Fibroblast of lung (primary cell): ENCODE measurements around the gene FGR. TPM values are rescaled to one million over a fixed set of nuclear protein-coding genes. Genes with fewer than 3 reads are reported as not detected.

Experiments used
- DNase-seq, 2 donors: peaks; one replicate each; pipeline versions ENCODE4 v3.0.0 to v3.0.0-alpha.2; 2010; ENCODE audit warnings: low read depth in 2 of 2
- H2AFZ ChIP-seq: 2 replicates; pipeline ENCODE4 v1.5.1; 2012; ENCODE audit warnings: low read length, control low read depth, inconsistent platforms
- H3K27ac ChIP-seq: 2 replicates; pipeline ENCODE4 v1.5.1; 2011; ENCODE audit warnings: low read length, control low read depth; ENCODE audit not compliant: insufficient read depth
- H3K27me3 ChIP-seq: 2 replicates; pipeline ENCODE4 v1.5.1; 2011; ENCODE audit warnings: mild to moderate bottlenecking, low read length; ENCODE audit not compliant: control insufficient read depth, insufficient read depth
- H3K36me3 ChIP-seq: 2 replicates; pipeline ENCODE4 v1.5.1; 2011; ENCODE audit warnings: low read length; ENCODE audit not compliant: control insufficient read depth, insufficient read depth
- H3K4me1 ChIP-seq: 2 replicates; pipeline ENCODE4 v1.5.1; 2011; ENCODE audit warnings: low read length; ENCODE audit not compliant: control insufficient read depth, insufficient read depth; ENCODE audit errors: extremely low read depth
- H3K4me2 ChIP-seq: 2 replicates; pipeline ENCODE4 v1.5.1; 2011; ENCODE audit warnings: low read length, control low read depth; ENCODE audit not compliant: insufficient read depth; ENCODE audit errors: extremely low read depth
- H3K4me3 ChIP-seq, 4 experiments: fragments of 200-600 bp in 1 of 4; sonication (generic) in 1 of 4; replicated peaks in 1 of 4; 2 replicates each; pipeline ENCODE4 v1.5.1; 2011 to 2016; ENCODE audit warnings: low read length in 4 of 4, low read depth in 3 of 4, mild to moderate bottlenecking in 3 of 4, control low read depth in 2 of 4, inconsistent platforms in 1 of 4, mixed read lengths in 1 of 4; ENCODE audit not compliant: insufficient read depth in 1 of 4; ENCODE audit errors: control extremely low read depth in 1 of 4
- H3K79me2 ChIP-seq: 2 replicates; pipeline ENCODE4 v1.5.1; 2012; ENCODE audit warnings: mild to moderate bottlenecking, low read length, inconsistent platforms; ENCODE audit not compliant: control insufficient read depth, insufficient read depth
- H3K9ac ChIP-seq: 2 replicates; pipeline ENCODE4 v1.5.1; 2011; ENCODE audit warnings: mild to moderate bottlenecking, low read length, control low read depth; ENCODE audit not compliant: insufficient read depth
- H3K9me3 ChIP-seq: 2 replicates; pipeline ENCODE4 v1.5.1; 2012; ENCODE audit warnings: low read depth, low read length; ENCODE audit not compliant: control insufficient read depth, insufficient read depth
- H4K20me1 ChIP-seq: 2 replicates; pipeline ENCODE4 v1.5.1; 2011; ENCODE audit warnings: low read length; ENCODE audit not compliant: control insufficient read depth, insufficient read depth; ENCODE audit errors: extremely low read depth
- EZH2 ChIP-seq: IDR thresholded peaks from 2 replicates; pipeline ENCODE4 v1.5.1; 2012; ENCODE audit warnings: low read length, control low read depth, mild to moderate bottlenecking; ENCODE audit errors: missing control alignments
- polyA plus RNA-seq, 2 donors: library from polyadenylated mRNA; depleted of rRNA in 1 of 2; stranded (reverse) in 1 of 2; unstranded in 1 of 2; fragments of >200 nt; gene quantifications; 2 replicates each; pipeline ENCODE4 v1.2.1, GENCODE V29; 2011 to 2012; ENCODE audit warnings: missing spikeins in 1 of 2
- total RNA-seq: library from RNA; depleted of rRNA; stranded (reverse); fragments of >200 nt; gene quantifications from 2 replicates; pipeline ENCODE4 v1.2.1, GENCODE V29; 2014
- TF ChIP-seq, protein P1 (sequence below), 2 donors: IDR thresholded peaks in 1 of 2; conservative IDR thresholded peaks in 1 of 2; 1 replicate in 1 of 2; 2 replicates in 1 of 2; pipeline ENCODE4 v1.5.1; 2011 to 2012; ENCODE audit warnings: low read length in 2 of 2, control low read depth in 1 of 2, inconsistent platforms in 1 of 2, low read depth in 1 of 2, mild to moderate bottlenecking in 1 of 2

FGR gene
- total and polyA plus RNA-seq, 2 donors (not counting 1 experiment from before 2014, with no cell fraction given): not detected

DNA sequence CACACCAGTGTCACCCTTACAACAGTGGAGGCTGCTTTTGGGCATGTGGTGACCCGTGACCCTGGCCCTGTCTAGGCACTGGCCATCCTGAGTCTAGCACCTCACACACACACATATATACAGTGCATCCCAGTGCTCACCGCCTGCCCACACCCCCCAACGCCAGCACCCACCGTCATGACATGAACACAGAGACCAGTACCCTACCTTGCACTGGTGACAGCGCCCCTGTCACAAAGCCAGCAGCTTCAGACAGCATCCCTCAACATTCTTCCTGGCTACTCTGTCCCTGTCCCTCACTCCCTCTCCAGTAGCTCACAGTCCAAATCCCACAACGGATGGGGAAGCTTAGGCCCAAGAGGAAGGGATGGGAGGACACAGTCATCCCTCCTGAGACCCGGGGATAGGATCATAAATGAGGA is 58.2 kb downstream of the FGR start:
- Histone ChIP-seq H3K4me3 (no peak overlapping the region), H3K79me2 (peaks cover 61% of the 10 kb centered on the region), H2AFZ (no peak overlapping the region), H3K4me2 (no peak overlapping the region), H3K36me3 (no peaks in the 10 kb centered on the region), H3K9me3 (no peaks in the 10 kb centered on the region), H3K9ac (no peak overlapping the region), H3K27me3 (no peaks in the 10 kb centered on the region), H4K20me1 (no peaks in the 10 kb centered on the region), H3K4me1 (peaks cover 49% of the 10 kb centered on the region), H3K27ac (peak overlapping the region; percentile 70)
- no peak for TF ChIP-seq EZH2
- TF ChIP-seq, protein P1, sequence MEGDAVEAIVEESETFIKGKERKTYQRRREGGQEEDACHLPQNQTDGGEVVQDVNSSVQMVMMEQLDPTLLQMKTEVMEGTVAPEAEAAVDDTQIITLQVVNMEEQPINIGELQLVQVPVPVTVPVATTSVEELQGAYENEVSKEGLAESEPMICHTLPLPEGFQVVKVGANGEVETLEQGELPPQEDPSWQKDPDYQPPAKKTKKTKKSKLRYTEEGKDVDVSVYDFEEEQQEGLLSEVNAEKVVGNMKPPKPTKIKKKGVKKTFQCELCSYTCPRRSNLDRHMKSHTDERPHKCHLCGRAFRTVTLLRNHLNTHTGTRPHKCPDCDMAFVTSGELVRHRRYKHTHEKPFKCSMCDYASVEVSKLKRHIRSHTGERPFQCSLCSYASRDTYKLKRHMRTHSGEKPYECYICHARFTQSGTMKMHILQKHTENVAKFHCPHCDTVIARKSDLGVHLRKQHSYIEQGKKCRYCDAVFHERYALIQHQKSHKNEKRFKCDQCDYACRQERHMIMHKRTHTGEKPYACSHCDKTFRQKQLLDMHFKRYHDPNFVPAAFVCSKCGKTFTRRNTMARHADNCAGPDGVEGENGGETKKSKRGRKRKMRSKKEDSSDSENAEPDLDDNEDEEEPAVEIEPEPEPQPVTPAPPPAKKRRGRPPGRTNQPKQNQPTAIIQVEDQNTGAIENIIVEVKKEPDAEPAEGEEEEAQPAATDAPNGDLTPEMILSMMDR (conservative IDR thresholded peaks at IDR 0.05 in 1 of 2, IDR thresholded peaks at IDR 0.05 in 1 of 2; ENCODE audit: low read depth in 1 of 2, low read length in 2 of 2): no peak
- no peak for DNase-seq

DNA sequence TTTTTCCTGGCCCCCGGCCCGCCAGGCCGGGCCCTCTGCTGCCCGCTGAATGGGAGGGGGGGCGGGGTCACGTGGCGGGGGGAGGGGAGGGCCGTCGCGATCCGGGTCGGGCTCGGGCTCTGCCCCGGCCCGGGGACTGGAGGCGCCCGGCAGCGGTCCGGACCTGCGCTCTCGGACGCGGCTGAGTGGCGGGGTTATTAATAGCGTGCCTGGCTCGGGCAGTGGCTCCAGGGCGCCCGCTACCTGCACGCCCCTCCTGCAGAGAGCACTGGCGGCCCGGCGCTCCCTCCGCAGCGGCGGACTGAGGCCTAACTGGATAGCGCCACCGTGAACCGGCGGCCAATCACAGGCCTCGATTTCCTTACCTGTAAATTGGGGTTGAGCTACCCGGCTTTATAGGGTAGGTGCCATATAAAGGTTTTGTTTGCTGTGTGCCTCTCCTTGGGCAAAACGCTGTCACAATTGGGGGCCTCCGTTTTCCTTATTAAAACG is 59.1 kb downstream of the FGR start:
- H3K36me3 ChIP-seq: no peaks in the 10 kb centered on the region
- TF ChIP-seq EZH2: no peak
- TF ChIP-seq, protein P1 (conservative IDR thresholded peaks at IDR 0.05 in 1 of 2, IDR thresholded peaks at IDR 0.05 in 1 of 2; ENCODE audit: low read depth in 1 of 2, low read length in 2 of 2): no peak
- H3K9me3 ChIP-seq: no peaks in the 10 kb centered on the region
- no peak overlapping the region for H2AFZ ChIP-seq
- H3K4me2 ChIP-seq: peak overlapping the region; percentile 88
- peaks cover 64% of the 10 kb centered on the region for H3K79me2 ChIP-seq
- H4K20me1 ChIP-seq: no peaks in the 10 kb centered on the region
- peak overlapping the region; percentile 13 to 46 (median 40) for H3K4me3 ChIP-seq
- DNase-seq: peak; percentile 46 to 55
- no peaks in the 10 kb centered on the region for H3K27me3 ChIP-seq
- H3K27ac ChIP-seq: peak overlapping the region; percentile 70
- peaks cover 53% of the 10 kb centered on the region for H3K4me1 ChIP-seq
- peak overlapping the region; percentile 64 for H3K9ac ChIP-seq

DNA sequence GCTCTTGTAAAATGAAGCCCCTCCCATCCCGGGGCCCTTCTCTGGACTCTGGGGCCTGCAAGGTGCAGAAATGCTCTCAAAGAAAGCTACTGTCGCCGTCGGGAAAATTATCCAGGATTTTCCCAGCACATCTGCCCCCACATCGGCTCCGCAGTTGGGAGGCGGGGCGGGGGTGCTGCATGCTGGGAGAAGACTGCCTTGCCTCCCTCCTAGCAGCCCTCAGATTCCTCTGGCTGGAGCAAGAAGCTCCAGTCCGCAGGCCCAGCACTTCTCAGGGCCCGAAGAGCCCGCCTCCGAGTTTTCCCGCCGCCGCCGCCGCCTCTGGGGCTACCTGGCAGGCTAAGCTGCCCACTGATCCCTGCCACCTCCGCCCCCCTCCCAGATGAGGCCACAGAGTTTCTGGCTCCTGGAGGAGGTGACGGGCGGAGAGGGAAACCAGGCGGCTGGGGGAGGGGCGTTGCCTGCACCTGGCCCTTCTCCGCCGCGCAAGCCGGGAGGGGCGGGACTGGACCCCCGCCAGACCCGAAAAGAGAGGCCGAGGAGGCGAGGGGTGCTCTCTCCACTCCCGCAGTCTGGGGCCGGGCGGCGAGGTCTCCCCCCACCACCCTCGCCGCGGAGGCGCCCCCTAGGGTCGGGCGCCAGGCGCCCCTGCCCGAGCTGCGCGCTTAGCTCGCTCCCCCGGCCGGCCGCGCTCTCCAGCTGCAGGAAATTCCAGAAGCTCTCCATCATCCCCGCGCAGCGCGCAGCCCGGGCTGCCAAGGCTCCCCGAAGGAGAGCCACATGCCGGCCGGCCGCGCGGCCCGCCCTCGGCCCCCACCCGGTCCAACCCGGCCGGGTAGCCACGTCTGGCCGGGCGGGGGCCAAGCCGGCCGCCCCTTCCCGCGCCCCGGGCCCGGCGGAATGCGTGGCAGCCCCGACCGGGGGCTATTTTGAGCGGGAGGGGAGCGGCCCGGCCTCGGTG is 59.8 kb downstream of the FGR start:
- H2AFZ ChIP-seq: no peak overlapping the region
- H3K27me3 ChIP-seq: no peaks in the 10 kb centered on the region
- peak overlapping the region; percentile 64 for H3K9ac ChIP-seq
- peak overlapping the region; percentile 70 for H3K27ac ChIP-seq
- no peaks in the 10 kb centered on the region for H4K20me1 ChIP-seq
- H3K79me2 ChIP-seq: peaks cover 65% of the 10 kb centered on the region
- no peaks in the 10 kb centered on the region for H3K36me3 ChIP-seq
- peak overlapping the region; percentile 88 for H3K4me2 ChIP-seq
- no peak for TF ChIP-seq EZH2
- TF ChIP-seq, protein P1 (conservative IDR thresholded peaks at IDR 0.05 in 1 of 2, IDR thresholded peaks at IDR 0.05 in 1 of 2; ENCODE audit: low read depth in 1 of 2, low read length in 2 of 2): peak in 1 of 2 donors; percentile 48
- H3K9me3 ChIP-seq: no peaks in the 10 kb centered on the region
- peaks cover 57% of the 10 kb centered on the region for H3K4me1 ChIP-seq
- peak; percentile 84 to 89 for DNase-seq
- H3K4me3 ChIP-seq: peak overlapping the region in 3 of 4 experiments; percentile 12 to 48 (median 36)
